ENCODE measurements around the gene CEP250. TPM values are rescaled to one million over a fixed set of nuclear protein-coding genes. Genes with fewer than 3 reads are reported as not detected.

Gene CEP250
- total RNA-seq, 1 experiment from 2014 or later = 56.6 TPM

DNA sequence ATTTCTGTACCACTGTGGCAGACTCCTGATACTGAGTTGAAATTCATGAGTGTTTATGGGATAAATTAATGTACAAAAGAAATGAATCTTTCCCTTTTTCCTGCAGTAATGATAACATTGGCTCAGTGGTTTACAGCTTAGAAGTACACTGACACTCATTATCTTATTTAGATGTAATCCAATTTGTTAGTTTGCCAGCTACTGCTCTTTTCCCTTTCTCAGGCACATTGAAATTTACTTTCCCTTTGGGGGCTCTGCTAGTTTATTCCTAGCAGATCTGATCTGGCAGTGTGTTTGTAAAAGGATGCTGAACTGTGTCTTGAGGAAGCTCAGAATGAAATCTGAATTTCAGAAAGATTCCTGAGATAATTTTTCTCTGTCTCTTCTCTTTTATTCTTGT lies 3.0 kb downstream of the CEP250 start:
- no TSS peak for BruUV-seq (replicated peaks)
- Histone ChIP-seq H3K27ac (ENCODE audit: low read depth, low read length, poor library complexity, severe bottlenecking) (no peak overlapping the region), H3K36me3 (ENCODE audit: insufficient read depth, low read length, poor library complexity, severe bottlenecking) (peaks cover 29% of the 10 kb centered on the region), H3K27me3 (replicated peaks; ENCODE audit: insufficient read depth, low read depth, low read length, poor library complexity) (no peaks in the 10 kb centered on the region), H3K9me3 (ENCODE audit: low read depth, low read length, poor library complexity, severe bottlenecking) (no peaks in the 10 kb centered on the region), H3K4me3 (ENCODE audit: low read depth, low read length, poor library complexity, severe bottlenecking) (no peak overlapping the region), H3K4me1 (ENCODE audit: insufficient read depth, low read length, poor library complexity, severe bottlenecking) (peaks cover 28% of the 10 kb centered on the region)
- peak; percentile 66 for DNase-seq (ENCODE audit: low spot score)
- POLR2A ChIA-PET (ENCODE audit: low non-redundant PET) = no interaction called here
- intact Hi-C loops (cut with micrococcal nuclease; ENCODE audit: unreplicated experiment) = no loop called here
- TF ChIP-seq EZH2 (IDR thresholded peaks at IDR 0.05; ENCODE audit: borderline replicate concordance, low read depth, low read length, poor library complexity, severe bottlenecking) = no peak
- TF ChIP-seq, protein P1, sequence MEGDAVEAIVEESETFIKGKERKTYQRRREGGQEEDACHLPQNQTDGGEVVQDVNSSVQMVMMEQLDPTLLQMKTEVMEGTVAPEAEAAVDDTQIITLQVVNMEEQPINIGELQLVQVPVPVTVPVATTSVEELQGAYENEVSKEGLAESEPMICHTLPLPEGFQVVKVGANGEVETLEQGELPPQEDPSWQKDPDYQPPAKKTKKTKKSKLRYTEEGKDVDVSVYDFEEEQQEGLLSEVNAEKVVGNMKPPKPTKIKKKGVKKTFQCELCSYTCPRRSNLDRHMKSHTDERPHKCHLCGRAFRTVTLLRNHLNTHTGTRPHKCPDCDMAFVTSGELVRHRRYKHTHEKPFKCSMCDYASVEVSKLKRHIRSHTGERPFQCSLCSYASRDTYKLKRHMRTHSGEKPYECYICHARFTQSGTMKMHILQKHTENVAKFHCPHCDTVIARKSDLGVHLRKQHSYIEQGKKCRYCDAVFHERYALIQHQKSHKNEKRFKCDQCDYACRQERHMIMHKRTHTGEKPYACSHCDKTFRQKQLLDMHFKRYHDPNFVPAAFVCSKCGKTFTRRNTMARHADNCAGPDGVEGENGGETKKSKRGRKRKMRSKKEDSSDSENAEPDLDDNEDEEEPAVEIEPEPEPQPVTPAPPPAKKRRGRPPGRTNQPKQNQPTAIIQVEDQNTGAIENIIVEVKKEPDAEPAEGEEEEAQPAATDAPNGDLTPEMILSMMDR (conservative IDR thresholded peaks at IDR 0.05; ENCODE audit: low read depth, low read length) = no peak
- CTCF ChIA-PET = no interaction called here

DNA sequence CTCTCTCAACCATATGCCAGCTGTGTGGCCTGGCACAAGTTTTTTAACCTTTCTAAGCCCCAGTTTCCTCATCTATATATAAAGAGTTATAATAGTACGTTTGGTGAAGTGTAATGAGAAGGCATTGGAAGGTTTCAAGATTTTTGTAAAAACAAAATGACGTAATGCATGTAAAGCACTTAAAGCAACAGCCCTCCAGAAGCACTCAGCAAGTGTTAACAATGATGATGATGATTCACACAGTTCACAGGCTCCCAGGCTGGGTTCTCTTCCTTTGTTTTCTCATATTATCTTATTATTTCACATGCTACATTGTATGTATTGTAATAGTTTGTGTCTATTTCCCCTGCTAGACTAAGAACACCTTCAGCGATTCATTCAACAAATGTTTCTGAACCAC lies 6.2 kb downstream of the CEP250 start:
- DNase-seq (ENCODE audit: low spot score) = no peak
- H3K4me1 ChIP-seq (ENCODE audit: insufficient read depth, low read length, poor library complexity, severe bottlenecking) = peaks cover 15% of the 10 kb centered on the region
- ChIA-PET POLR2A (ENCODE audit: low non-redundant PET) (no interaction called here), CTCF (no interaction called here)
- no peak overlapping the region for H3K4me3 ChIP-seq (ENCODE audit: low read depth, low read length, poor library complexity, severe bottlenecking)
- H3K36me3 ChIP-seq (ENCODE audit: insufficient read depth, low read length, poor library complexity, severe bottlenecking) = peaks cover 48% of the 10 kb centered on the region
- no peak overlapping the region for H3K27ac ChIP-seq (ENCODE audit: low read depth, low read length, poor library complexity, severe bottlenecking)
- H3K9me3 ChIP-seq (ENCODE audit: low read depth, low read length, poor library complexity, severe bottlenecking) = no peaks in the 10 kb centered on the region
- no peaks in the 10 kb centered on the region for H3K27me3 ChIP-seq (replicated peaks; ENCODE audit: insufficient read depth, low read depth, low read length, poor library complexity)
- TF ChIP-seq, protein P1 (conservative IDR thresholded peaks at IDR 0.05; ENCODE audit: low read depth, low read length) = no peak
- no peak for TF ChIP-seq EZH2 (IDR thresholded peaks at IDR 0.05; ENCODE audit: borderline replicate concordance, low read depth, low read length, poor library complexity, severe bottlenecking)
- BruUV-seq (replicated peaks) = no TSS peak
- intact Hi-C loops (cut with micrococcal nuclease; ENCODE audit: unreplicated experiment) = no loop called here

DNA sequence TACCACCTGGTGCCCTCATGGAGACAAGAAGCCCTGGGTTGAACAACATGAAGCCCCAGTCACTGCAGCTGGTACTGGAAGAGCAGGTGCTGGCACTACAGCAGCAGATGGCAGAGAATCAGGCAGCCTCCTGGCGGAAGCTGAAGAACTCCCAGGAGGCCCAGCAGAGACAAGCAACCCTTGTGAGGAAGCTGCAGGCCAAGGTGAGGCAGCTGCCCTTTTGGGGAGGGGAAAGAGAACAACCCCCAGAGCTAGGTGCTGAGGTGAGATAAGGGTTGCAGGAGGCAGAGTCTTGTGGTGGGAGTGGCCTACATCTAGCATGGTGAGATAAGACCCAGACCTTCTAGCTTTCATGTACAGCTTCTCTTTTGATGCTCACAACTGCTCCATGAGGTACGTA lies 7.0 kb downstream of the CEP250 start:
- H3K27ac ChIP-seq (ENCODE audit: low read depth, low read length, poor library complexity, severe bottlenecking) = no peak overlapping the region
- no peak overlapping the region for H3K4me3 ChIP-seq (ENCODE audit: low read depth, low read length, poor library complexity, severe bottlenecking)
- peaks cover 15% of the 10 kb centered on the region for H3K4me1 ChIP-seq (ENCODE audit: insufficient read depth, low read length, poor library complexity, severe bottlenecking)
- DNase-seq (ENCODE audit: low spot score) = no peak
- ChIA-PET CTCF (interaction anchor here (1.4 kb wide), 1 partner anchor 15 kb away, joined by 4 read pairs; no protein-coding TSS in a partner anchor), POLR2A (ENCODE audit: low non-redundant PET) (no interaction called here)
- no peaks in the 10 kb centered on the region for H3K9me3 ChIP-seq (ENCODE audit: low read depth, low read length, poor library complexity, severe bottlenecking)
- no peaks in the 10 kb centered on the region for H3K27me3 ChIP-seq (replicated peaks; ENCODE audit: insufficient read depth, low read depth, low read length, poor library complexity)
- intact Hi-C loops (cut with micrococcal nuclease; ENCODE audit: unreplicated experiment) = no loop called here
- BruUV-seq (replicated peaks) = no TSS peak
- H3K36me3 ChIP-seq (ENCODE audit: insufficient read depth, low read length, poor library complexity, severe bottlenecking) = peaks cover 52% of the 10 kb centered on the region
- TF ChIP-seq EZH2 (IDR thresholded peaks at IDR 0.05; ENCODE audit: borderline replicate concordance, low read depth, low read length, poor library complexity, severe bottlenecking) = no peak
- TF ChIP-seq, protein P1 (conservative IDR thresholded peaks at IDR 0.05; ENCODE audit: low read depth, low read length) = no peak

All from A673 (cell line).